HG03159 (cell line): Measurements from ENCODE around the gene ZNF423.

Experiments
- ATAC-seq: cut with Tn5 transposase; IDR thresholded peaks from one replicate; pipeline ENCODE4 v1.9.1; 2021; ENCODE audit warnings: mild to moderate bottlenecking, moderate library complexity; ENCODE audit not compliant: unreplicated experiment

The ZNF423 gene

GRCh38 chr16:49488336-49488735 is 367.6 kb downstream of the ZNF423 start:
- ATAC-seq, result no peak

GRCh38 chr16:49487746-49488145 is 368.2 kb downstream of the ZNF423 start:
- ATAC-seq, result no peak

- ATAC-seq, result no peak
Measured at GRCh38 chr16:49486400-49486799, 369.5 kb downstream of the ZNF423 start.

- no peak for ATAC-seq
Measured at GRCh38 chr16:49485663-49486062, 370.2 kb downstream of the ZNF423 start.

GRCh38 chr16:49484936-49485335 is 371.0 kb downstream of the ZNF423 start:
- ATAC-seq, result no peak

GRCh38 chr16:49484451-49484849 is 371.5 kb downstream of the ZNF423 start:
- peak; percentile 85 for ATAC-seq

- no peak for ATAC-seq
Measured at GRCh38 chr16:49483651-49484450, 372.1 kb downstream of the ZNF423 start.

- no peak for ATAC-seq
Measured at GRCh38 chr16:49483251-49483650, 372.7 kb downstream of the ZNF423 start.

- no peak for ATAC-seq
Measured at GRCh38 chr16:49482690-49483089, 373.2 kb downstream of the ZNF423 start.

- ATAC-seq, result no peak
Measured at GRCh38 chr16:49478616-49479015, 377.3 kb downstream of the ZNF423 start.

- peak; percentile 48 for ATAC-seq
Measured at GRCh38 chr16:49478107-49478506, 377.8 kb downstream of the ZNF423 start.

GRCh38 chr16:49477250-49477895 is 378.5 kb downstream of the ZNF423 start:
- ATAC-seq, result no peak

- no peak for ATAC-seq
Measured at GRCh38 chr16:49474741-49475140, 381.2 kb downstream of the ZNF423 start.

- ATAC-seq, result no peak
Measured at GRCh38 chr16:49473773-49474172, 382.1 kb downstream of the ZNF423 start.

GRCh38 chr16:49473131-49473530 is 382.8 kb downstream of the ZNF423 start:
- ATAC-seq, result no peak

- ATAC-seq, result no peak
Measured at GRCh38 chr16:49472598-49472997, 383.3 kb downstream of the ZNF423 start.

- no peak for ATAC-seq
Measured at GRCh38 chr16:49471038-49471727, 384.7 kb downstream of the ZNF423 start.

GRCh38 chr16:49470513-49470991 is 385.4 kb downstream of the ZNF423 start:
- ATAC-seq, result no peak

- no peak for ATAC-seq
Measured at GRCh38 chr16:49469930-49470451, 385.9 kb downstream of the ZNF423 start.

- ATAC-seq, result no peak
Measured at GRCh38 chr16:49469311-49469670, 386.6 kb downstream of the ZNF423 start.

GRCh38 chr16:49468611-49469310 is 387.2 kb downstream of the ZNF423 start:
- ATAC-seq, result no peak
